Testis (tissue), 2 donors: ENCODE measurements around the gene MAP3K2.

Experiments
- POLR2A ChIP-seq: fragments of 450-650 bp; IDR thresholded peaks from one replicate; pipeline ENCODE4 v1.6.1; 2017; ENCODE audit warnings: antibody characterized with exemption, mild to moderate bottlenecking, moderate library complexity
- TF ChIP-seq, protein P1 (sequence below), 3 experiments: fragments of 450-650 bp in 2 of 3; fragments of 200-600 bp in 1 of 3; sonication (generic) in 1 of 3; IDR thresholded peaks; one replicate each; pipeline ENCODE4 v1.5.1; 2016 to 2019; ENCODE audit warnings: antibody characterized with exemption in 3 of 3, mild to moderate bottlenecking in 2 of 3, moderate library complexity in 1 of 3

DNA sequence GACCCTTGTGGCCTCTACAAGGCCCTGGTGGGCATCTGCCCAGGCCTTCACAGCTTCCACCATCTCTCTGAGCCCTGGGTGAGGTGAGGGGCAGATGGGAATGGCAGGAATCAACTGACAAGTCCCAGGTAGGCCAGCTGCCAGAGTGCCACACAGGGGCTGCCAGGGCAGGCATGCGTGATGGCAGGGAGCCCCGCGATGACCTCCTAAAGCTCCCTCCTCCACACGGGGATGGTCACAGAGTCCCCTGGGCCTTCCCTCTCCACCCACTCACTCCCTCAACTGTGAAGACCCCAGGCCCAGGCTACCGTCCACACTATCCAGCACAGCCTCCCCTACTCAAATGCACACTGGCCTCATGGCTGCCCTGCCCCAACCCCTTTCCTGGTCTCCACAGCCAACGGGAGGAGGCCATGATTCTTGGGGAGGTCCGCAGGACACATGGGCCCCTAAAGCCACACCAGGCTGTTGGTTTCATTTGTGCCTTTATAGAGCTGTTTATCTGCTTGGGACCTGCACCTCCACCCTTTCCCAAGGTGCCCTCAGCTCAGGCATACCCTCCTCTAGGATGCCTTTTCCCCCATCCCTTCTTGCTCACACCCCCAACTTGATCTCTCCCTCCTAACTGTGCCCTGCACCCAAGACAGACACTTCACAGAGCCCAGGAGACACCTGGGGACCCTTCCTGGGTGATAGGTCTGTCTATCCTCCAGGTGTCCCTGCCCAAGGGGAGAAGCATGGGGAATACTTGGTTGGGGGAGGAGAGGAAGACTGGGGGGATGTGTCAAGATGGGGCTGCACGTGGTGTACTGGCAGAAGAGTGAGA lies 32.5 kb upstream of the MAP3K2 start:
- TF ChIP-seq, protein P1, sequence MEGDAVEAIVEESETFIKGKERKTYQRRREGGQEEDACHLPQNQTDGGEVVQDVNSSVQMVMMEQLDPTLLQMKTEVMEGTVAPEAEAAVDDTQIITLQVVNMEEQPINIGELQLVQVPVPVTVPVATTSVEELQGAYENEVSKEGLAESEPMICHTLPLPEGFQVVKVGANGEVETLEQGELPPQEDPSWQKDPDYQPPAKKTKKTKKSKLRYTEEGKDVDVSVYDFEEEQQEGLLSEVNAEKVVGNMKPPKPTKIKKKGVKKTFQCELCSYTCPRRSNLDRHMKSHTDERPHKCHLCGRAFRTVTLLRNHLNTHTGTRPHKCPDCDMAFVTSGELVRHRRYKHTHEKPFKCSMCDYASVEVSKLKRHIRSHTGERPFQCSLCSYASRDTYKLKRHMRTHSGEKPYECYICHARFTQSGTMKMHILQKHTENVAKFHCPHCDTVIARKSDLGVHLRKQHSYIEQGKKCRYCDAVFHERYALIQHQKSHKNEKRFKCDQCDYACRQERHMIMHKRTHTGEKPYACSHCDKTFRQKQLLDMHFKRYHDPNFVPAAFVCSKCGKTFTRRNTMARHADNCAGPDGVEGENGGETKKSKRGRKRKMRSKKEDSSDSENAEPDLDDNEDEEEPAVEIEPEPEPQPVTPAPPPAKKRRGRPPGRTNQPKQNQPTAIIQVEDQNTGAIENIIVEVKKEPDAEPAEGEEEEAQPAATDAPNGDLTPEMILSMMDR (IDR thresholded peaks at IDR 0.05): no peak
- no peak for TF ChIP-seq POLR2A
